Lower lobe of right lung (tissue), 2 donors: ENCODE data around the gene CHAC1. TPM values are rescaled to one million over a fixed set of nuclear protein-coding genes. Genes with fewer than 3 reads are reported as not detected.
A peak's percentile ranks its signal among the peaks of the same experiment; 100 is the strongest.

Experiments
- ATAC-seq, 2 donors: fragments of 200-7000 bp; cut with Tn5 transposase; one replicate each; pipeline ENCODE4 v1.9.1; 2020 to 2022; ENCODE audit warnings: mild to moderate bottlenecking in 2 of 2, moderate library complexity in 2 of 2
- DNase-seq: peaks from one replicate; pipeline ENCODE4 v3.0.0-alpha.2; 2020
- H3K27ac ChIP-seq: fragments of 200-600 bp; one replicate; pipeline ENCODE4 v1.8.0; 2022
- H3K27me3 ChIP-seq: fragments of 200-600 bp; one replicate; pipeline ENCODE4 v1.8.0; 2022; ENCODE audit warnings: low read depth
- H3K36me3 ChIP-seq: fragments of 200-600 bp; one replicate; pipeline ENCODE4 v1.8.0; 2022; ENCODE audit warnings: mild to moderate bottlenecking
- H3K4me1 ChIP-seq: fragments of 200-600 bp; one replicate; pipeline ENCODE4 v1.8.0; 2022
- H3K4me3 ChIP-seq: fragments of 200-600 bp; one replicate; pipeline ENCODE4 v1.8.0; 2022; ENCODE audit warnings: mild to moderate bottlenecking
- H3K9me3 ChIP-seq: fragments of 200-600 bp; one replicate; pipeline ENCODE4 v1.8.0; 2022
- CTCF ChIP-seq: fragments of 200-600 bp; IDR thresholded peaks from one replicate; pipeline ENCODE4 v1.8.0; 2022; ENCODE audit warnings: antibody characterized with exemption, mild to moderate bottlenecking
- intact Hi-C: fragments of 100-400 bp; cut with DNase I; formaldehyde crosslinking; loops from one replicate; pipeline ENCODE4 v1.11.0; 2022
- total RNA-seq: library from RNA; stranded (reverse); fragmentation: NEBNext Ultra II Directional; extraction: Animal tissue kit (Norgen Biotek cat#: 25700); gene quantifications from one replicate; pipeline ENCODE4 v1.2.1, GENCODE V29; 2021
- donor health status: DM: no; HTN: yes; CAD: no; lungs with severe emphysema.

CHAC1 gene
- total RNA-seq, 1 donor from 2014 or later: 1.8 TPM

- peaks cover 12% of the 10 kb centered on the region for H3K4me1 ChIP-seq
- no peaks in the 10 kb centered on the region for H3K9me3 ChIP-seq
- no peaks in the 10 kb centered on the region for H3K27me3 ChIP-seq
- no peak overlapping the region for H3K27ac ChIP-seq
- no peak for TF ChIP-seq CTCF
- H3K36me3 ChIP-seq: peaks cover 62% of the 10 kb centered on the region
- no peak for ATAC-seq
- intact Hi-C loops: no loop called here
- no peak for DNase-seq
- no peak overlapping the region for H3K4me3 ChIP-seq
Observed at GRCh38 chr15:40999190-40999589, 45.9 kb downstream of the CHAC1 start.

- DNase-seq: no peak
- H3K36me3 ChIP-seq: peaks cover 56% of the 10 kb centered on the region
- peak overlapping the region; percentile 46 for H3K27ac ChIP-seq
- ATAC-seq: peak; percentile 64 to 68
- H3K9me3 ChIP-seq: no peaks in the 10 kb centered on the region
- H3K4me3 ChIP-seq: no peak overlapping the region
- peaks cover 12% of the 10 kb centered on the region for H3K4me1 ChIP-seq
- no peaks in the 10 kb centered on the region for H3K27me3 ChIP-seq
- TF ChIP-seq CTCF: no peak
- intact Hi-C loops: no loop called here
Observed at GRCh38 chr15:41001524-41002214, 48.4 kb downstream of the CHAC1 start.

GRCh38 chr15:41004490-41004889 lies 51.2 kb downstream of the CHAC1 start:
- H3K9me3 ChIP-seq: no peaks in the 10 kb centered on the region
- TF ChIP-seq CTCF: no peak
- H3K27me3 ChIP-seq: no peaks in the 10 kb centered on the region
- H3K4me1 ChIP-seq: peaks cover 12% of the 10 kb centered on the region
- DNase-seq: no peak
- intact Hi-C loops: no loop called here
- H3K36me3 ChIP-seq: peaks cover 36% of the 10 kb centered on the region
- H3K4me3 ChIP-seq: no peak overlapping the region
- no peak overlapping the region for H3K27ac ChIP-seq
- ATAC-seq: no peak

Other genes starting within 250 kb of the CHAC1 start
- 101 TPM for gene RMDN3, start 198.2 kb upstream of the CHAC1 start, total RNA-seq
- gene GCHFR, start 189.4 kb upstream of the CHAC1 start, total RNA-seq: 99.5 TPM
- 2.4 TPM for gene C15orf62, start 183.5 kb upstream of the CHAC1 start, total RNA-seq
- 29.6 TPM for gene ZFYVE19, start 146.4 kb upstream of the CHAC1 start, total RNA-seq
- 28.4 TPM for gene DNAJC17, start 146.0 kb upstream of the CHAC1 start, total RNA-seq
- gene PPP1R14D, start 124.8 kb upstream of the CHAC1 start, total RNA-seq: 0.53 TPM
- gene SPINT1, start 109.4 kb upstream of the CHAC1 start, total RNA-seq: 76.5 TPM
- 1.5 TPM for gene RHOV, start 79.2 kb upstream of the CHAC1 start, total RNA-seq
- gene VPS18, start 59.0 kb upstream of the CHAC1 start, total RNA-seq: 24.0 TPM
- gene DLL4, start 24.1 kb upstream of the CHAC1 start, total RNA-seq: 21.3 TPM
- gene INO80, start 162.8 kb downstream of the CHAC1 start, total RNA-seq: 25.0 TPM